HG03060 (cell line): Measurements from ENCODE around the gene ADAMTSL4.

Experiments used
- ATAC-seq: cut with Tn5 transposase; IDR thresholded peaks from one replicate; pipeline ENCODE4 v1.9.1; 2021; ENCODE audit warnings: low read depth, moderate number of reproducible peaks; ENCODE audit not compliant: unreplicated experiment

ADAMTSL4 gene

GRCh38 chr1:150548632-150549495 lies at the start of gene ADAMTSL4:
Gene ADAMTSL4, plus strand, starts transcription at chr1:150549408. Its CDS starts 2,881 bp downstream, at chr1:150552289.
- ATAC-seq: no peak

GRCh38 chr1:150505431-150505830 lies 43.8 kb upstream of the ADAMTSL4 start:
- ATAC-seq: no peak

DNA sequence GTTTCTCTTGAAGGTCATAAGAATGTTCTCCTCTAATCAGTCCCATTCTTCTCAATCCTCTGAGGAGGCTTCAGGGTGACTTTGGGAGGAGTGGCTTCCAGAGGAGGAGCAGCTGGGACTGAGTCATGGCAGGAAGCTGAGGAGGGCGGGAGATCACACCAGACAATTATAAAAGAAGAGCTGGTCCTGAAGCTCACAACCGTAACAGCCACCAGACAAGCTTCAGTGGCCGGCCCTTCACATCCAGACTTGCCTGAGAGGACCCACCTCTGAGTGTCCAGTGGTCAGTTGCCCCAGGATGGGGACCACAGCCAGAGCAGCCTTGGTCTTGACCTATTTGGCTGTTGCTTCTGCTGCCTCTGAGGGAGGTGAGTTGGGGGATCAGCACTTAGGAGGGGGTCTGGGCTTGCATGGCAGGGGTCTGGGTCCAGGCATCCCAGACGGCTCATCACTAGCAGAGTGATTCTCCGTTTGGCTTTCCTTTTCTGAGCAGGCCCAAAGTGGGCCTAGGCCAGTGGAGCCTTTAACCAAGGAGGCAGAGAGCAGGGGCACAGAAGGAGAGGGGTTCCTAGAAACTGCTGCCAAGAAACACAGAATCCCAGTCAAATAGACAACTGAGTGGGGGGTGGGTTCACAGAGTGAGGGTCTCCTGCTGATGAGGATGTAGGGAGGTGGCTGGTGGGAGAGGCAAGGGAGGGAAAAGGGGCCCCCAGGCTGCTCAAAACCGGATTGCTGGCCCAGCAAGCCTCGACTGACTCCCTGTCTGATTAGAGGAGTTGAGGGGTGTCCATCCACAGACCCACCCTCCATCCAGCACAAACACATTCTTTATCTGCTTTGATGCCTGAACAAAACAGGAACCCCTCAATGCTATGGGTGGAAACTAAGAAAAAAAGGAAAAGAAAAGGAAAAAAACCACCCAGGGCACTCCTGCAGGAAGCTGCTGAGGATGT lies 41.0 kb upstream of the ADAMTSL4 start, which contains the start of gene ECM1:
TSS of gene ECM1 (plus strand) at position 198 of the 953 bp plus-strand sequence. CDS start at position 299, 101 bp downstream.
- ATAC-seq: no peak

- no peak for ATAC-seq
These were observed 40.2 kb upstream of the ADAMTSL4 start for GRCh38 chr1:150508982-150509381.

- no peak for ATAC-seq
These were observed 37.7 kb upstream of the ADAMTSL4 start for GRCh38 chr1:150511551-150511950.

DNA sequence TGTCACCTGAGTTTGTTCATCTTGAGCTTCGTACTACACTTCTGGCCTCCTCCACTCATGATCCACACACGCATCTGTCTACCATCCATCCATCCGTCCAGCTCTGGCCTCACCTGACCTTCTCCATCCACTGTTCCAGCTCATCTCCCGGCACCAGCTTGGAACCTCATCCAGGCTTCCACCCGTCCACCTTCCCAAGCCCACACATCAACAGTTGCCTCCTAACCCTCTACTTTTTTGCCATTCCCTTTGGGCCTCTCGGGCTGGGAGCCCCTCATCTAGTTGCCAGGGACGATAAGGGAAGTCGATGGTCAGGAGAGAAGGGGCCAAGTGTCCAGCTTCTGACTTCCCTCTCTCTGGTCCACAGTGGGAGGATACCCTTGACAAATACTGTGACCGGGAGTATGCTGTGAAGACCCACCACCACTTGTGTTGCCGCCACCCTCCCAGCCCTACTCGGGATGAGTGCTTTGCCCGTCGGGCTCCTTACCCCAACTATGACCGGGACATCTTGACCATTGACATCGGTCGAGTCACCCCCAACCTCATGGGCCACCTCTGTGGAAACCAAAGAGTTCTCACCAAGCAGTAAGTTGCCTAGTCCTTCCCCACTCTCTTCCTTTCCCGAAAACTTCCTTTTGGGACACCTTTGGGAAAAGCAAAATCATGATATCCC lies 37.1 kb upstream of the ADAMTSL4 start:
- no peak for ATAC-seq

GRCh38 chr1:150512846-150513245 lies 36.4 kb upstream of the ADAMTSL4 start:
- no peak for ATAC-seq

GRCh38 chr1:150513351-150513791 lies 35.8 kb upstream of the ADAMTSL4 start:
- no peak for ATAC-seq

DNA sequence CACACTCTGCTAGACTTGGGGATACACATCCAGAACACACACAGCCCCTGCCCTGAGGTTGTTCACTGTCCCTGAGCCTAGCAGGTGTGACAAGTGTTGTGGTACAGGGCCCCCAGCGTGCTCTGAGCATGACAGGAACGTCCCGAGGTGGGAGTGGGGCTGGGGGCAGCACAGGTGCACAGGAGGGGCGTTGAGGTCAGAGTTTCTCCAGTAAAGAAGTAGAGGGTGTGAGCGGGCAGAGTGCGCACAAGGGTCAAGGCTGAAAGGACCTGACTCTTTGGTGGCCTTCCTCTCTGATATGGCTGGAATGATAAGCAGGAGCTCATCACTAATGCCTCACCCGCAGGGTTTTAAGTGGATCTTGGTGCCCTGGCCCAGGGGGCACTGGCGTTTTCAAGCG lies 34.9 kb upstream of the ADAMTSL4 start:
- no peak for ATAC-seq

DNA sequence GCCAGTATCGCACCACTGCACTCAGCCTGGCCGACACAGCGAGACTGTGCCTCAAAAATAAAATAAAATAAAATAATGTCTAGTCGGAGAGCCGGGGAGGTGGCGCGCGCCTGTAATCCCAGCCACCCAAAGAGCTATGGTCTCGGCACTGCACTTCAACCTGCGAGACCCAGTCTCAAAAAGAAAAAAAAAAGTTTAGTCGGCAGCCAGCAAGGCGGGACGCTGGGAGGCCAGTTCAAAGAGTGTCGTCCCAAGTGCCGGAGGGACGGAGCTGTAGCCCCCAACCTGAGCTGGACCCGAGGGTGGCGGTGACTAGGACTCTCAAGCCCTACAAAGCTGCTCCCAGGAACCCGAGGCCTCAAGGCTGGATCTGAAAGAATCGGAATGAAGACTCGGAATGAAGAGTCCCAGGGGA lies 34.3 kb upstream of the ADAMTSL4 start:
- ATAC-seq: no peak

DNA sequence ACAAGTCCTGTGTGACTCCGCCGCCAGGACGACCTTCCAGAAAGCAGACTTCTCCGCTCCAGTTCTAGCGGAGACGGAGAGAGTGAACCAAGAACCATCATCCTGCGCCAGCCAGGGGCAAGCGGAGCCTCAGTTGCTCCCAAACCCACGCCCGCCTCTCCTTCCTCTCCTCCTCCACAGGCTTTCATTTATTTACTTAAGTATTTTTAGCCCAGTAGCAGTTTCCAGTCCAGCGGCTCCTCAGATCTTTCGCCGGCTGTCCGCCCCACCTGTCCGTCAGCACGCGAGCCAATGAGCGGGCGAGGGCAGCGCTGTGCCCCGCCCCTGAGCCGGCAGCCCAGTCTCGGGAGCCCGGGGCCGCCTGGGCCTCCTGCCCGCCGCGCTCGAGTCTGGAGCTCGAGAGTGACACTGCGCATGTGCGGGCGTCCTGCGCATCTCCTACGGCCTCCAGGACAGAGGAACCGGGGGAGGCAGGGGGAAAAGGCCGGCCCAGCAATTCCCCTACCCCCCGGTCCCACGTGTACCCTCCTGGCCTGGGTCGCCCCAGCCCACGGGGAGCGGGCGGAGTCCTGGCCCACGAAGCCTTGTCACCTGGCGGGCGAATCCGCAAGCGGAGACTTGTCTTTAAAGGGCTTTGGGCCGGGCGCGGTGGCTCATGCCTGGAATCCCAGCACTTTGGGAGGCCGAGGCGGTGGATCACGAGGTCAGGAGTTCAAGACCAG lies 33.7 kb upstream of the ADAMTSL4 start, which contains the start of gene FALEC:
TSS of gene FALEC (plus strand) at position 425 of the 722 bp plus-strand sequence.
- ATAC-seq: peak; percentile 87

- ATAC-seq: no peak
These were observed 33.1 kb upstream of the ADAMTSL4 start for GRCh38 chr1:150516050-150516591.

DNA sequence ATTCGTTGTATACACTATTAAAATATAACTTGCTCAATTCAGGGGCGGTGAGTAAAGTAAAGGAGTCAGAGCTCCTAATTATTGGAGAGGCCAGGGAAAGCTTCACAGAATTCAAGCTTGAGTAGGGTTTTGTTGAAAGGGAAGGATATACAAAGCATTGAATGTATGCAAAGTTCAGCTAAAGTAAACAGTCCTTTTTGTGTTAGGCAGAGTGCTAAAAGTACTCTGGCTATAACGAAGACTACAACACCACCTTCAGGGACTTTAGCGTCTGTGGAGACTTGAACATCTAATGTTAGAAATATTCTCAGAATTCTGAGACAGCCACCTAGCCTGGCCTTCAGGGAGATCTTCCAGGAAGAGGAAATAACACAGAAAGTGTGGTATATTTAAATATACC lies 32.6 kb upstream of the ADAMTSL4 start:
- no peak for ATAC-seq

GRCh38 chr1:150521196-150521968 lies 27.8 kb upstream of the ADAMTSL4 start:
- ATAC-seq: no peak

- no peak for ATAC-seq
These were observed 23.9 kb upstream of the ADAMTSL4 start for GRCh38 chr1:150525348-150525747.

GRCh38 chr1:150528196-150528595 lies 21.0 kb upstream of the ADAMTSL4 start:
- no peak for ATAC-seq

- no peak for ATAC-seq
These were observed 20.2 kb upstream of the ADAMTSL4 start for GRCh38 chr1:150529017-150529416.

GRCh38 chr1:150530491-150531159 lies 18.6 kb upstream of the ADAMTSL4 start:
- no peak for ATAC-seq
